ENCODE measurements around the gene RAB3IP. TPM values are rescaled to one million over a fixed set of nuclear protein-coding genes. Genes with fewer than 3 reads are reported as not detected.

The RAB3IP gene
- total and polyA plus RNA-seq, 10 of the 15 experiments (the other 5 are each of a cell fraction or from before 2014, with no cell fraction given), result 18.8 to 53.6 (median 28.7) TPM

- TF ChIP-seq ZNF687 (IDR thresholded peaks at IDR 0.05), result 0 out of 2 replicates have a peak, but pooled peaks have one; percentile 17
Measured at GRCh38 chr12:69738351-69739286, at the start of gene RAB3IP (continued).

- Histone ChIP-seq H3K4me2 (ENCODE audit: control insufficient read depth, insufficient read depth) (no peak overlapping the region), H3K9ac (ENCODE audit: control insufficient read depth, insufficient read depth, low read length) (no peak overlapping the region), H3K9me3 (replicated peaks; ENCODE audit: control insufficient read depth, insufficient read depth, low read length) (no peaks in the 10 kb centered on the region), H3K4me1 (ENCODE audit: control insufficient read depth, insufficient read depth, low read length) (no peaks in the 10 kb centered on the region), H3K27me3 (replicated peaks in 1 of 2; ENCODE audit: control insufficient read depth in 2 of 2, insufficient read depth in 2 of 2, low read length in 1 of 2) (peaks cover 0 to 1% of the 10 kb centered on the region in 2 experiments; a peak in 1 of 4 replicates), H3K36me3 (ENCODE audit: control insufficient read depth in 2 of 2, insufficient read depth in 2 of 2, low read length in 1 of 2) (no peaks in the 10 kb centered on the region), H3K27ac (ENCODE audit: control insufficient read depth, insufficient read depth) (no peak overlapping the region), H3K4me3 (no peak overlapping the region), H3K79me2 (ENCODE audit: control insufficient read depth, insufficient read depth, low read length) (no peaks in the 10 kb centered on the region), H4K20me1 (ENCODE audit: control insufficient read depth, insufficient read depth) (no peaks in the 10 kb centered on the region), H2AFZ (ENCODE audit: control insufficient read depth, low read depth, low read length) (no peak overlapping the region)
- 67% methylated on average over 2 of the region's 2 CpGs for WGBS (ENCODE audit: insufficient coverage, insufficient replicate concordance, low lambda C conversion rate, missing lambda C conversion rate)
- ATAC-seq (no peak), FAIRE-seq (no peak), DNase-seq (ENCODE audit: low read depth, low spot score) (no peak)
- intact Hi-C loops (cut with micrococcal nuclease; ENCODE audit: unreplicated experiment) (no loop called here), in situ Hi-C loops (cut with MboI) (no loop called here)
- BruUV-seq (replicated peaks), result no TSS peak
- ChIA-PET RAD21 (ENCODE audit: unreplicated experiment) (no interaction called here), SMC1A (ENCODE audit: uncharacterized antibody, unreplicated experiment) (no interaction called here), POLR2A (no interaction called here), CTCF (no interaction called here)
- no peak for TF ChIP-seq USF1 (IDR thresholded peaks at IDR 0.05; ENCODE audit: borderline replicate concordance, extremely low read length, insufficient read depth, low read depth, low read length)
- no peak for TF ChIP-seq NFXL1 (IDR thresholded peaks at IDR 0.05; ENCODE audit: borderline replicate concordance)
- TF ChIP-seq CEBPB (IDR thresholded peaks at IDR 0.05; ENCODE audit: borderline replicate concordance in 1 of 2, low read depth in 2 of 2, low read length in 2 of 2), result no peak
- no peak for TF ChIP-seq ZBTB11 (CRISPR knock-in tag; IDR thresholded peaks at IDR 0.05)
- no peak for TF ChIP-seq NFYA (IDR thresholded peaks at IDR 0.05; ENCODE audit: borderline replicate concordance, low read depth, low read length)
- no peak for TF ChIP-seq CBFB (IDR thresholded peaks at IDR 0.05; ENCODE audit: low read depth)
- TF ChIP-seq POU2F2 (IDR thresholded peaks at IDR 0.05; ENCODE audit: borderline replicate concordance, low read depth, low read length), result no peak
Measured at GRCh38 chr12:69689638-69690037, 49.0 kb upstream of the RAB3IP start.
